OCI-LY3 (cell line): ENCODE results near the gene TMEM86B.

Source experiments
- H2AFZ ChIP-seq: fragments of 200-600, 300-600 bp; shearing (Covaris generic); 2 replicates; pipeline ENCODE4 v1.6.0; 2014; ENCODE audit warnings: antibody characterized with exemption, low read depth, low read length
- H3K27ac ChIP-seq: fragments of 200-600, 300-600 bp; sonication (generic); 2 replicates; pipeline ENCODE4 v1.5.1; 2014; ENCODE audit warnings: mild to moderate bottlenecking, low read length, moderate library complexity, mixed read lengths
- H3K27me3 ChIP-seq: fragments of 200-600, 300-600 bp; sonication (generic); 2 replicates; pipeline ENCODE4 v1.6.1; 2014; ENCODE audit warnings: low read depth, low read length, mixed read lengths
- H3K36me3 ChIP-seq: fragments of 200-600, 300-600 bp; sonication (generic); replicated peaks from 2 replicates; pipeline ENCODE3; 2014; ENCODE audit warnings: low read depth, low read length, mixed read lengths
- H3K4me1 ChIP-seq: fragments of 300-600, 200-600 bp; sonication (generic); 2 replicates; pipeline ENCODE4 v1.6.1; 2014; ENCODE audit warnings: low read length, mixed read lengths
- H3K4me2 ChIP-seq: fragments of 200-600, 300-600 bp; sonication (generic); 2 replicates; pipeline ENCODE4 v1.6.1; 2014; ENCODE audit warnings: low read length, mixed read lengths
- H3K4me3 ChIP-seq: fragments of 300-600, 200-600 bp; sonication (generic); 2 replicates; pipeline ENCODE4 v1.5.1; 2014; ENCODE audit warnings: antibody characterized with exemption, mild to moderate bottlenecking, low read length, moderate library complexity
- H3K79me2 ChIP-seq: fragments of 300-600, 200-600 bp; shearing (Covaris generic); 2 replicates; pipeline ENCODE4 v1.6.1; 2014; ENCODE audit warnings: mild to moderate bottlenecking, low read length, mixed read lengths
- H3K9ac ChIP-seq: fragments of 300-600, 200-600 bp; shearing (Covaris generic); 2 replicates; pipeline ENCODE4 v1.6.0; 2014; ENCODE audit warnings: mild to moderate bottlenecking, low read length, moderate library complexity
- H3K9me3 ChIP-seq: fragments of 200-600, 300-600 bp; shearing (Covaris generic); 2 replicates; pipeline ENCODE4 v1.6.1; 2014; ENCODE audit warnings: low read length, mixed read lengths; ENCODE audit not compliant: insufficient read depth
- H4K20me1 ChIP-seq: fragments of 200-600, 300-600 bp; sonication (generic); 2 replicates; pipeline ENCODE4 v1.6.1; 2016; ENCODE audit warnings: low read length, mixed read lengths; ENCODE audit not compliant: insufficient read depth
- EZH2phosphoT487 ChIP-seq: fragments of 200-600 bp; shearing (Covaris generic); IDR thresholded peaks from 2 replicates; pipeline ENCODE4 v1.6.1; 2018; ENCODE audit warnings: antibody characterized with exemption, mixed run types, low read depth
- TF ChIP-seq, protein P1 (sequence below): fragments of 200-600, 300-600 bp; sonication (generic); IDR thresholded peaks from 2 replicates; pipeline ENCODE4 v1.5.1; 2014; ENCODE audit warnings: antibody characterized with exemption, low read length, low read depth

The TMEM86B gene

DNA sequence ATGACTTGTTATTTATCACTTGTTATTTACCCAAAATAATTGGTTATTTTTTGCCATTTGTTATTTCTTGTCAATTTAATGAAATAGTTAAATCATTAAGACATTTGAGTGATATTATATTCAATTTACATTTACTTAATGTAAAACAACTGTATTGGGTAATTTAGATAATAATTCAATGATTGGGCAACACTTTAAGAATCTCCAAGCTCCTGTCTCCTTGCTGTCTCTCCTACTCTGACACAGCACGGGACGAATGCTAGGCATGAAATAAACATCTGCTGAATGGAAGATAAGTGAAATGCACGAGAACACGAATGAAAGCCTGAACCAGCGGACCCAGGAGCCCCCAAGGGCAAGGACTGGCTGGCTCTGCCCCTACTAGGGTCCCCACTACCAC is 36.0 kb upstream of the TMEM86B start:
- TF ChIP-seq, protein P1, sequence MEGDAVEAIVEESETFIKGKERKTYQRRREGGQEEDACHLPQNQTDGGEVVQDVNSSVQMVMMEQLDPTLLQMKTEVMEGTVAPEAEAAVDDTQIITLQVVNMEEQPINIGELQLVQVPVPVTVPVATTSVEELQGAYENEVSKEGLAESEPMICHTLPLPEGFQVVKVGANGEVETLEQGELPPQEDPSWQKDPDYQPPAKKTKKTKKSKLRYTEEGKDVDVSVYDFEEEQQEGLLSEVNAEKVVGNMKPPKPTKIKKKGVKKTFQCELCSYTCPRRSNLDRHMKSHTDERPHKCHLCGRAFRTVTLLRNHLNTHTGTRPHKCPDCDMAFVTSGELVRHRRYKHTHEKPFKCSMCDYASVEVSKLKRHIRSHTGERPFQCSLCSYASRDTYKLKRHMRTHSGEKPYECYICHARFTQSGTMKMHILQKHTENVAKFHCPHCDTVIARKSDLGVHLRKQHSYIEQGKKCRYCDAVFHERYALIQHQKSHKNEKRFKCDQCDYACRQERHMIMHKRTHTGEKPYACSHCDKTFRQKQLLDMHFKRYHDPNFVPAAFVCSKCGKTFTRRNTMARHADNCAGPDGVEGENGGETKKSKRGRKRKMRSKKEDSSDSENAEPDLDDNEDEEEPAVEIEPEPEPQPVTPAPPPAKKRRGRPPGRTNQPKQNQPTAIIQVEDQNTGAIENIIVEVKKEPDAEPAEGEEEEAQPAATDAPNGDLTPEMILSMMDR, result no peak
- TF ChIP-seq EZH2phosphoT487, result no peak
- peaks cover 9% of the 10 kb centered on the region for H3K36me3 ChIP-seq
- no peaks in the 10 kb centered on the region for H3K27me3 ChIP-seq
- no peak overlapping the region for H3K4me3 ChIP-seq
- no peak overlapping the region for H2AFZ ChIP-seq
- no peak overlapping the region for H3K27ac ChIP-seq
- no peaks in the 10 kb centered on the region for H3K9me3 ChIP-seq
- no peaks in the 10 kb centered on the region; the same call in 1 of the 2 replicates for H4K20me1 ChIP-seq
- no peak overlapping the region for H3K9ac ChIP-seq
- peaks cover 9% of the 10 kb centered on the region; the same call in 1 of the 2 replicates for H3K4me1 ChIP-seq
- no peak overlapping the region for H3K4me2 ChIP-seq
- H3K79me2 ChIP-seq, result peaks cover 15% of the 10 kb centered on the region

- no peak overlapping the region for H3K27ac ChIP-seq
- peaks cover 32% of the 10 kb centered on the region for H3K79me2 ChIP-seq
- TF ChIP-seq, protein P1, result no peak
- TF ChIP-seq EZH2phosphoT487, result no peak
- no peak overlapping the region for H3K4me2 ChIP-seq
- H2AFZ ChIP-seq, result no peak overlapping the region
- peaks cover 8% of the 10 kb centered on the region for H4K20me1 ChIP-seq
- H3K36me3 ChIP-seq, result peaks cover 11% of the 10 kb centered on the region
- H3K4me3 ChIP-seq, result no peak overlapping the region
- H3K27me3 ChIP-seq, result no peaks in the 10 kb centered on the region
- peaks cover 10% of the 10 kb centered on the region; the same call in 1 of the 2 replicates for H3K4me1 ChIP-seq
- H3K9ac ChIP-seq, result no peak overlapping the region
- H3K9me3 ChIP-seq, result no peaks in the 10 kb centered on the region
Measured at GRCh38 chr19:55262359-55262758, 33.8 kb upstream of the TMEM86B start.

- H3K36me3 ChIP-seq, result peaks cover 15% of the 10 kb centered on the region
- TF ChIP-seq EZH2phosphoT487, result no peak
- TF ChIP-seq, protein P1, result no peak
- no peak overlapping the region for H3K9ac ChIP-seq
Measured at GRCh38 chr19:55261671-55262126, 33.1 kb upstream of the TMEM86B start.

GRCh38 chr19:55259540-55260210 is 31.1 kb upstream of the TMEM86B start:
- Histone ChIP-seq H3K4me1 (peaks cover 24% of the 10 kb centered on the region), H3K9ac (peak overlapping the region; percentile 99), H2AFZ (peak overlapping the region; percentile 37; the same call in 1 of the 2 replicates), H3K4me3 (peak overlapping the region; percentile 97), H3K9me3 (no peaks in the 10 kb centered on the region), H3K27ac (peak overlapping the region; percentile 99), H3K27me3 (no peaks in the 10 kb centered on the region), H3K79me2 (peaks cover 50% of the 10 kb centered on the region), H4K20me1 (peaks cover 25% of the 10 kb centered on the region), H3K36me3 (peaks cover 32% of the 10 kb centered on the region), H3K4me2 (peak overlapping the region; percentile 94)
- TF ChIP-seq EZH2phosphoT487, result no peak
- TF ChIP-seq, protein P1, result no peak

More at GRCh38 chr19:55261671-55262126, 33.1 kb upstream of the TMEM86B start:
- no peak overlapping the region for H3K27ac ChIP-seq
- H4K20me1 ChIP-seq, result peaks cover 14% of the 10 kb centered on the region
- no peaks in the 10 kb centered on the region for H3K9me3 ChIP-seq
- peaks cover 11% of the 10 kb centered on the region for H3K4me1 ChIP-seq
- no peak overlapping the region for H2AFZ ChIP-seq
- H3K27me3 ChIP-seq, result no peaks in the 10 kb centered on the region
- no peak overlapping the region for H3K4me3 ChIP-seq
- H3K79me2 ChIP-seq, result peaks cover 38% of the 10 kb centered on the region
- no peak overlapping the region for H3K4me2 ChIP-seq
